Gastrocnemius medialis (tissue), 4 donors: ENCODE data around the gene ZMYND8.

Experiments
- CTCF ChIP-seq, 5 experiments: fragments of 450-650 bp in 3 of 5; fragments of 200-600 bp in 2 of 5; sonication (generic) in 2 of 5; IDR thresholded peaks in 4 of 5; conservative IDR thresholded peaks in 1 of 5; 1 replicate in 4 of 5; 2 replicates in 1 of 5; pipeline ENCODE4 v1.5.1; 2016 to 2019; ENCODE audit warnings: antibody characterized with exemption in 5 of 5, mild to moderate bottlenecking in 3 of 5, moderate library complexity in 3 of 5
- POLR2A ChIP-seq, 2 donors: fragments of 450-650 bp; IDR thresholded peaks; one replicate each; pipeline ENCODE4 v1.6.1; 2017; ENCODE audit warnings: antibody characterized with exemption in 2 of 2, mild to moderate bottlenecking in 2 of 2, moderate library complexity in 2 of 2

- TF ChIP-seq POLR2A (IDR thresholded peaks at IDR 0.05): no peak
- TF ChIP-seq CTCF (IDR thresholded peaks at IDR 0.05 in 4 of 5, conservative IDR thresholded peaks at IDR 0.05 in 1 of 5): no peak
These were observed 845 bp downstream of the ZMYND8 start for GRCh38 chr20:47355489-47356219.
